NCI-H1105 treated with DMSO at 0.1 percent for 48 hours (cell line): Measurements from ENCODE around the gene MPL.

Source experiments
- DNase-seq: peaks from one replicate; lab custom pipeline; 2025; lab: John Stamatoyannopoulos, UW

Gene MPL

DNA sequence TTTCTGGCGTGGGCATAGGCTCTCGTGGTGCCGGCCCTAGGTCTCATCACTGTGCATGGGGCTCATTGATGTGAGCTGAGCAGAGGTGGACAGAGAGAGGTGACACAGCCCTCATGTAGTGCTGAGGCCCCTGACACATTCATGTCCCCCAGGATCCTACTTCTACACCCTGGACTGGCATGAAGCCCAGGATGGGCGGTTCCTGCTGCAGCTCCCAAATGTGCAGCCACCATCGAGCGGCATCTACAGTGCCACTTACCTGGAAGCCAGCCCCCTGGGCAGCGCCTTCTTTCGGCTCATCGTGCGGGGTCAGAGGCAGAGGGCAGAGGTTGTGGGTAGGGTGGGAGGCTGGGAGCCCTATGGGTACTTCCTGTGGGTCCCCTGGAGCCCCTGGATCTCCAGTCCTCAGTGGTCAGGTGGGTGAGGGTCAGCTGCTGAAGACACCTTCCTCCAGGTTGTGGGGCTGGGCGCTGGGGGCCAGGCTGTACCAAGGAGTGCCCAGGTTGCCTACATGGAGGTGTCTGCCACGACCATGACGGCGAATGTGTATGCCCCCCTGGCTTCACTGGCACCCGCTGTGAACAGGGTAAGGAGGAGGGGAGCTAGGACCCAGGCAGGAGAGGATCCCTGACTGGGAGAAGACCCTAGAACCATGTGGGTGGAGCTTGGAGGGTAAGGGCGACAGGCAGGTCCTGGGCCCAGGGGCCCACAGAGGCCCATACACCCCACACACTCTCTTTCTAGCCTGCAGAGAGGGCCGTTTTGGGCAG lies 30.7 kb upstream of the MPL start:
- no peak for DNase-seq

DNA sequence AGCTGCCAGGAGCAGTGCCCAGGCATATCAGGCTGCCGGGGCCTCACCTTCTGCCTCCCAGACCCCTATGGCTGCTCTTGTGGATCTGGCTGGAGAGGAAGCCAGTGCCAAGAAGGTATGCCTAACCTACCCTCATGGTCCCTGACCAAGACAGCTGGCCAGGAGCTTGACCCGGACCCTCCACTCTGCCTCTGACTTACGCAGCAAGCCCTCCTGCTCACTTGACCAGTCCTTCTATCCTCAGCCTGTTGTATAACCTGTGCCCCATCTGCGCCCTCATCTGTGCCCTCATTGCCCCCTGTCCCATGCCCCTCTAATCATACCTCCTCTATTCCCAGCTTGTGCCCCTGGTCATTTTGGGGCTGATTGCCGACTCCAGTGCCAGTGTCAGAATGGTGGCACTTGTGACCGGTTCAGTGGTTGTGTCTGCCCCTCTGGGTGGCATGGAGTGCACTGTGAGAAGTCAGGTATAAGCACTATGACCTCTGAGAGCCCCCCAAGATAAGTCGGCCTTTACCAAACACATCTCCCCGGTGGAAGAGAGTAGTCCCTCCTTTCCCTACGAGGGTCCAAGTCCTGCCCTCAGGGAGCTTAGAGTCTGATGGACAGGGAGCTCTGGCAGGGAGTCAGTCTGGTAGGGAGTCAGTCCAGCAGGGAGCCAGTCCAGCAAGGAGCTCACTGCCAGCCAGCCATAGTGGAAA lies 30.0 kb upstream of the MPL start:
- no peak for DNase-seq

DNA sequence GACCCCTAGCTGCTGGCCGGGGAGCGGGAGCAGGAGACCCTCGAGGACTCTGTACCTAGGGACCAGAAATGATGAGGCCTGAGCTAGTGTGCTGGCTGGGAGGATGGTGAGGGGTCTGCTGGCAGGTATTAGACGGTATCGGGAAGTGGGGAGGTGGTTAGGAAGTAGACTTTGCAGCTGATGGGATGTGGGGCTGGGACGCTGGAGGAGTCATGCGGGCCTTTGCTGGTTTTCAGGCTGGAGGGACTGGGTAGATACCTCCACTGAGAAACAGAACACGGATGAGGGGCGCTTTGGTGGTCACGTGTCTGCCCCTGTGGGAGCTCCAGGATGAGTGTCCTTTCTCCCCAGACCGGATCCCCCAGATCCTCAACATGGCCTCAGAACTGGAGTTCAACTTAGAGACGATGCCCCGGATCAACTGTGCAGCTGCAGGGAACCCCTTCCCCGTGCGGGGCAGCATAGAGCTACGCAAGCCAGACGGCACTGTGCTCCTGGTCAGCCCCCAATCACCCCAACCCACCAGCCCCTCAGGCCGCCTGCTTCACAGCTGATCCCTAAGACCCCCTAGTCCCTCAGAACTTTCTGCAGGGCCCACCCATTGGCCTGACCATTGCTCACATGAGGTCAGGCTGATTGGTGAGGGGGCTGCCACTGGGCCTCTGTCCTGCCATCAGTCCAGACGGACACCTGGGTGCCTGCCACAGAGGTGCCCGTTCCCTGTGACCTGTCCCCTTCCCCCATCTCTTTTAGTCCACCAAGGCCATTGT lies 28.8 kb upstream of the MPL start:
- DNase-seq: no peak

DNA sequence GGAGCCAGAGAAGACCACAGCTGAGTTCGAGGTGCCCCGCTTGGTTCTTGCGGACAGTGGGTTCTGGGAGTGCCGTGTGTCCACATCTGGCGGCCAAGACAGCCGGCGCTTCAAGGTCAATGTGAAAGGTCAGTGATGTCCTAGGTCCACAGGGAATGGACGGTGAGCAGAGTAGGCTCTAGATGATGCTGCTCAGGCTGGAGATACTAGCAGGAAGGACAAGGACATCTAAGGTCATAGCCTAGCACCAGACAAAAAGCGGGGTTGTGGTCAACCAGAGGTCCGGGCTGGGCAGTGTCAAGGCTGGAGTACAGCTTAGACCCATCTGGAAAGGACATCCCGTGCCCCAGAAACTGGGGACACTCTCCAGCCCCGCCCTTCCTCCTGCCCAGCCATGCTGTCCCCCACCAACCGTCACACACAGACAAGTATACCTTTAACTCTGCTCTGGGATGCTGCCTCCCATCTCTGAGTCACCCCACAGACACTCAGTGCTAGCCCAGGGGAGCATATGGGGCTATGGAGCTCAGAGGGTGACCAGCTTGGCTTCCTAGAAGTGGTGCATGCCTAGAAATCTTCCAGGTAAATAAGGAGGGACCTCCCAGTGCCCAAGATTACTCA lies 28.1 kb upstream of the MPL start:
- DNase-seq: no peak

DNA sequence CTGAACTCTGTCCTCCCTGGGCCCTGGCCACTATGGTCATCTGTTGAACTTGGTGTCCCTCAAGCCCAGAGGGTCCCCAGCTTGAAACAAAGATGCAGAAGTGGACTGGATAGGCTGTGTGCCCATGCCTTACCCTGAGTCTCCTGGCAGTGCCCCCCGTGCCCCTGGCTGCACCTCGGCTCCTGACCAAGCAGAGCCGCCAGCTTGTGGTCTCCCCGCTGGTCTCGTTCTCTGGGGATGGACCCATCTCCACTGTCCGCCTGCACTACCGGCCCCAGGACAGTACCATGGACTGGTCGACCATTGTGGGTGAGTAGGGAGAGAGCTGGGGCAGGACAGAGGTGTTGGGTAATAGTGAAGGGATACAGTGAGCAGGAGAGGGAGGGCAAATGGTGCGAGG lies 26.1 kb upstream of the MPL start:
- DNase-seq: no peak

DNA sequence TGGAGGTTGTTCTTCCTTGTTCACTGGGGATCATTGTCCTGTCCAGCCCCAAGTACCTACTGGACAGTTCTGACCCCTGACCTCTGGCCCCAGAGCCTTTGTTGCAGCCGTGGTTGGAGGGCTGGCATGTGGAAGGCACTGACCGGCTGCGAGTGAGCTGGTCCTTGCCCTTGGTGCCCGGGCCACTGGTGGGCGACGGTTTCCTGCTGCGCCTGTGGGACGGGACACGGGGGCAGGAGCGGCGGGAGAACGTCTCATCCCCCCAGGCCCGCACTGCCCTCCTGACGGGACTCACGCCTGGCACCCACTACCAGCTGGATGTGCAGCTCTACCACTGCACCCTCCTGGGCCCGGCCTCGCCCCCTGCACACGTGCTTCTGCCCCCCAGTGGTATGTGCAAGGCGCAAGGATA lies 25.4 kb upstream of the MPL start:
- no peak for DNase-seq

DNA sequence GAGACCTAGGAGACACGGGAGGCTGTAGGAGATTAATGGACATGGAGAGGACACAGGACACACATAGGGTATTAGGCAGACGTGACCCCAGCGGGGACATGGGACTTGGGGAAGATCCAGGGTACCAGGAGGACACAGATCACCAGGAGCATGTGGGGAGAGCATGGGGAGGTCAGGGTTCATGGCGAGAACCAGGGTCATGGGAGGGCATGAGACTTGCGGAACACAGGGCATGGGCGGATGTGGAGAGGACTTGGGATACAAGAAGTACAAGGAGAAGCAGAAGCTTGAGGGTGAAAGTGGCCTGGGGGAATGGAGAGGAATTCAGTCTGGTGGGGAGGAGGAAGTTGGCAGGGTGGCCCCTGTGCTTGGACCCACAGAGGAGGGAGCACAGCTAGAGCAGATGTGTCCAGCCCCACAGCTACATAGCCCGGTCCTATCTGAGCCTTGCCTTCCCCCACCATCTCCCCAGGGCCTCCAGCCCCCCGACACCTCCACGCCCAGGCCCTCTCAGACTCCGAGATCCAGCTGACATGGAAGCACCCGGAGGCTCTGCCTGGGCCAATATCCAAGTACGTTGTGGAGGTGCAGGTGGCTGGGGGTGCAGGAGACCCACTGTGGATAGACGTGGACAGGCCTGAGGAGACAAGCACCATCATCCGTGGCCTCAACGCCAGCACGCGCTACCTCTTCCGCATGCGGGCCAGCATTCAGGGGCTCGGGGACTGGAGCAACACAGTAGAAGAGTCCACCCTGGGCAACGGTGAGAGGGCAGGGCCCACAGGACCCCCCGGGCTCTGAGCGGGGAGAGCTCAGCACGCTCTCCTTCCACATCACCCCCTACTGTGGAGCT lies 24.7 kb upstream of the MPL start:
- no peak for DNase-seq

DNA sequence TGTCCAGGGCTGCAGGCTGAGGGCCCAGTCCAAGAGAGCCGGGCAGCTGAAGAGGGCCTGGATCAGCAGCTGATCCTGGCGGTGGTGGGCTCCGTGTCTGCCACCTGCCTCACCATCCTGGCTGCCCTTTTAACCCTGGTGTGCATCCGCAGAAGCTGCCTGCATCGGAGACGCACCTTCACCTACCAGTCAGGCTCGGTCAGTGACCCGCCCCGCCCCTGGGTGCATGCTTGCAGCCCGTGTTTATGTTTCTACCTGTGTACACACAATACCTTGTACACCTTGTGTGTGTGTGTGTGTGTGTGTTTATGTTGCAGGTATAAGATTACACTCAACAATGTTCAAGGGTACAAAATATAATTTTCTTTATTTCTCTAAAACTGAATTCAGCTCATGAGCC lies 23.8 kb upstream of the MPL start:
- DNase-seq: no peak

DNA sequence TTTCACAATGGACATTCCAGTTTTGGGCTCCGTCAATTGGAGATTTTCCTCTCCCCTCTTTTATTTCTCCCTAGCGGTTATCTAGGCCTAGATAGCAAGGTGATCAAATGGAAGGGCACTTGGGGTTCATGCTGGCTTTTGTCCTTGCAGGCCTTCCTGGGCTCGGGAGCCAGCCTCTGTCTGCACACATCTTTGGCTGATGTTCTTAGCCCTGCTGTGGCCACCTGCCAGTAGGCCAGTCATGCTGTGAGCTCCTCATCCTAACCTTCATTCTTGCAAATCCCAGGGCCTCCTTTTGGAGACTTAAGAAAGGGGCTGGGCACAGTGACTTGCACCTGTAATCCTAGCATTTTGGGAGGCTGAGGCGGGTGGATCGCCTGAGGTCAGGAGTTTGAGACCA lies 23.4 kb upstream of the MPL start:
- DNase-seq: no peak

DNA sequence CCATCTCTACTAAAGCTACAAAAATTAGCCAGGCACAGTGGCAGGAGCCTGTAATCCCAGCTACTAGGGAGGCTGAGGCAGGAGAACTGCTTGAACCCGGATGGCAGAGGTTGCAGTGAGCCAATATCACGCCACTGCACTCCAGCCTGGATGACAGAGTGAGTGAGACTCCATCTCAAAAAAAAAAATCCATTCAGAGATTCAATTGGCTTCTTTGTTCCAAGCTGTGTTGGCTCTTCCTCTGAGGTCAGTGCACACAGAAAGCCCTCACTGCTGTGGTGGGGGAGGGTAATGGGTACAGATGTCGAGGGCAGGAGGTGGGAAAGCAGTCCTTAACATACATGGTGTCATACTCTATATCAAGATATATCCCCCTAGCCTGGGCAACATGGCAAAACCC lies 22.1 kb upstream of the MPL start:
- DNase-seq: no peak

DNA sequence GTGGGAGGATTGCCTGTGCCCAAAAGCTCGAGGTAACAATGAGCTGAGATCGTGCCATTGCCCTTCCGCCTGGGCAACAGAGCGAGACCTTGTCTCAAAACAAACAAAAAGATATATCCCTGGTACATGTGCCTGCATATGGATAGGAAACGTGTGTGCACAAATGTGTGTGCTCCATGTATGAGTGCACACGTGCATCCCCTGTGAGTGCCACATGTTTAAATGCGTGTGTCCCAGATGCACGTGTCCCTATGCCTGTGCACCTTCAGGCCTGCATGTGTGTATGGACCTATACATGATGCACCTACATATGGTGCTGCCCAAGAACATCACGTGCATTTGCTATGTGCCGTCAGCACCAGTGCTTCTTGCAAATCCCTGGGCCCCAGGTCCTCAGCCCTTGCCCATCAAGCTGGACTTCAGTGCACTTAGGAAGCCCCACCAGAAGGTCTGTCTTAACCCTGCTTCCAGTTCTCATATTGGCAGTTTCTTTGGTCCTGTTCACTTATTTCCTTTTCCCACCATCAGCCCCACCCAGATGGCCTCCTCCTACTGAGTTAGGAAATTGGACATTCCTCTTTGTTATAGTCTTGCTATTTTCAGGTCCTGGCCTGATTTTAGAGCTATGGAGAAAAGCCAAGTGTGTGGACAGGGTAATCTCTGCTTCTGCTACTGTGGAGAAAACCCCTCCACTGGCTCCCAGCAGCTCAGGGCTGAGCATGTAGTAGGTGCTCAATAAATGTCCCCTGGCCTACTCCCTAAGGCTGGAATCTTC lies 21.5 kb upstream of the MPL start:
- no peak for DNase-seq

DNA sequence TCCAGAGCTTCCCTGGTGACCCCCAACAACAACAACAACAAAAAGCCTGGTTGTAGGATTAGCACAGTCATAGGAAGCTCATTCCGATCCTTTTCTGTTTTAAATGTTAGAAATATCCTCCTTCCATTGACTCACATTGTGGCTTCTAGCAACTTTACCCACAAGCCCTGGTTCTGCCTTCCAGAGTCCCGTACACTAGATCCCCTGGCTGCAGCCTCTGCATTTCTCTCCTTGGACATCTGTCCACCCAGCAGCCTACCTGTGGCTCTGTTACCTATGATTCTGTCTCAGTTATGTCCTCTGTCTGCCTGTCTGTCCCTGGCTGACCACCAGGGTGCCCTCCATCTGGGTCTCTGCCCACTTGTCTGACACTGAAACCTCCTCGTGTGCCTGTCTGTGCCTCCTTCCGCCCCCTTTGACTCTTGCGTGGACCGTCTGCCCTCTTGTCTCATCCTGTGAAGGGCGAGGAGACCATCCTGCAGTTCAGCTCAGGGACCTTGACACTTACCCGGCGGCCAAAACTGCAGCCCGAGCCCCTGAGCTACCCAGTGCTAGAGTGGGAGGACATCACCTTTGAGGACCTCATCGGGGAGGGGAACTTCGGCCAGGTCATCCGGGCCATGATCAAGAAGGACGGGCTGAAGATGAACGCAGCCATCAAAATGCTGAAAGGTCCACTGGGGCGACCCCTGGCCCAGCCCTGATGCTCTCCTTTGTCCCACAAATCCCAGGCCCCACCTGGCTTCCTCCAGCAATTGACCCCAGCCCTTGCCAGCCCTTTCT lies 20.7 kb upstream of the MPL start:
- no peak for DNase-seq

DNA sequence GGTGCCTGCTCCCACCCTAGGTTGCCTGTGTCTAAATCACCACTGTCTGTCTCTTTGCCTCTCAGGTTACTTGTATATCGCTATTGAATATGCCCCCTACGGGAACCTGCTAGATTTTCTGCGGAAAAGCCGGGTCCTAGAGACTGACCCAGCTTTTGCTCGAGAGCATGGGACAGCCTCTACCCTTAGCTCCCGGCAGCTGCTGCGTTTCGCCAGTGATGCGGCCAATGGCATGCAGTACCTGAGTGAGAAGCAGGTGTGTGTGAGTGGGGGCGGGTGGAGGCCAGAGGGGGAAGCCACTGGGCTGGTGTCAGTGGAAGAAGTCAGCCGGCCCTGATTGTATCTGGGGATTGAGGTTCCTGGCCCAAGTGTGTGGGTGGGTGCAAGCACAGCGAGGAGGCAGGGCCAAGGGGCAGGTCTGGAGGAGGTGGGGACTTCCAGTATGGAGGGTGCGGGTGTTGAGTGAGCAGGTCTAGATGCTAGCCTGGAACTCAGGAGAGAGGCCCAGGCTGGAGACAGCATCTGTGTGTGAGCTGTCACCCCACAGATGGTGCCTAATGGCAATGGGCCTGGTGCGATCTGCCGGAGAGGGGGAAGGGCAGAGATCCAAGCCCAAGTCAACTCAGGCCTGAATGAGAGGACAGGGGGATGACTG lies 19.7 kb upstream of the MPL start:
- DNase-seq: no peak

DNA sequence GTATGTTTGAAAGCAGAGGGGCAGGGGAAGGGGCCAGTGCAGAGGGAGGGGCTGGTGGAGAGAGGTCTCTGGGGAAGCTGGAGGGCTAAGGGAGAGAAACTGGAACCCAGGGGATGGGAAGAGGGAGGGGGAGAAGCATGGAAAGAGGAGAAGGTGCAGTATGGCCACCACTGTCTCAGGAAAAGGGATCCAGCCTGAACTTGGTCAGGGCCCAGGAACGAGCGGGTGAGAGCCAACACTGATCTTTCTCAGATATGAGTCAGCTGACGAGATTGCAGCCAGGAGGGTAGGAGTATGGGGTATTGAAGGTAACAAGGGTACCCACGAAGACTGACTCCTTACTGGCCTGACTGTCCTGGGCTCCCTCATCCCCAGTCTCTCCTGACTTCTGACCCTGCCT lies 18.8 kb upstream of the MPL start:
- no peak for DNase-seq

DNA sequence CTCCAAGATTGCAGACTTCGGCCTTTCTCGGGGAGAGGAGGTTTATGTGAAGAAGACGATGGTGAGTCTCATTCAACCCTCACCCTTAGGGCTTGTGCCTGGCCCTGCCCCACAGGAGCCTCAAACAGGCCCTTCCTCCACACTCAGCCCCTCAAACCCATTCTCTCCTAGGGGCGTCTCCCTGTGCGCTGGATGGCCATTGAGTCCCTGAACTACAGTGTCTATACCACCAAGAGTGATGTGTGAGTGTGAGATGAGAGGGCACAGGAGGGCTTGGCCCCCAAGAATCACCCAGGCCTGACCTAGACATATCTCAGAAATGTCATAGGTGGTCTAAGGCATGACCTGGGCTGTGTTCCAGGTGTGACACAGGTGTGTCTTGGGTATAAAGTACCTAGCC lies 18.3 kb upstream of the MPL start:
- no peak for DNase-seq

DNA sequence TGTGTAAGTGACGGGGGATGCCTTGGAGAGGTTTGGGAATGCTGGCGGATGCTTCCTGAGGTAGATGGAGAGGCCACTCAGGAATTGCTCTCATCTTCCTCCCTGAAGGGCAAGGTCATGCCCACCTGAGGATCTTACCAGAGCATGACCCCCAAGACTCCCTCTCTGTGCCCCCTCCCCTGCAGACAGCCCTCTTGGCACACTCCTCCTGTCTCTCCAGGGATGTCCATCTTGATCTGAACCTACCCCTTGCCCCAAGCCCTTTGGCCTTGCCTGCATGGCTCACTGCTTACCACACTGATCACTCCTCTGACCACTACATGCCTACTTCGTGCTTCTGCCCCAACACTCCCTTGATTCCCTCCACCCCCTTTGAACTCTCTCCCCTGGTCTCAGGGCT lies 17.9 kb upstream of the MPL start:
- no peak for DNase-seq

DNA sequence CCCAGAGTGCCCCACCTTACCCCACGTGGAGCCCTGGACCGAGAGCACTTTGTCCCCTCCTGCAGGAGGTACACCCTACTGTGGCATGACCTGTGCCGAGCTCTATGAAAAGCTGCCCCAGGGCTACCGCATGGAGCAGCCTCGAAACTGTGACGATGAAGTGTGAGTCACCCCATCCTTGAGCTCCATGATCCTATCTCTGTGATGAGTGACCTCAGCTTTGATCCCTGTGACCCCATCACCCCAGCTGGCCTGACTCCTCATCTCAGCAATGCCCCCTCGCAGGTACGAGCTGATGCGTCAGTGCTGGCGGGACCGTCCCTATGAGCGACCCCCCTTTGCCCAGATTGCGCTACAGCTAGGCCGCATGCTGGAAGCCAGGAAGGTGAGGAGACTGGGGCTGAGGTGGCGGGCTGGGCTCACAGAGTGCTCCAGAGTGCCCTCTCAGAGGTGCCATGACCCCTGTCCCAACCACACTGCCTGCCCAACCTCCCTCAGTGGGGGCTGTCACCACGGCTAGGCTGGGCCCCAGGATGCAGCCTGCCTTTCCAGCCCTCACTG lies 16.2 kb upstream of the MPL start:
- DNase-seq: no peak

DNA sequence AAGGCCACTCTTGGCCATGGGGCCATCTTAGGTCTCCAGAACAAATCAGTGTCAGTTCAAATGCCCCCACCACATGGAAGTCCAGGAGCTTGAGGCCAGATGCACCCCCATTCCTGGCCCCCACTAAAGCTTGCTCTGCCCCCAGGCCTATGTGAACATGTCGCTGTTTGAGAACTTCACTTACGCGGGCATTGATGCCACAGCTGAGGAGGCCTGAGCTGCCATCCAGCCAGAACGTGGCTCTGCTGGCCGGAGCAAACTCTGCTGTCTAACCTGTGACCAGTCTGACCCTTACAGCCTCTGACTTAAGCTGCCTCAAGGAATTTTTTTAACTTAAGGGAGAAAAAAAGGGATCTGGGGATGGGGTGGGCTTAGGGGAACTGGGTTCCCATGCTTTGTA lies 15.1 kb upstream of the MPL start:
- no peak for DNase-seq

DNA sequence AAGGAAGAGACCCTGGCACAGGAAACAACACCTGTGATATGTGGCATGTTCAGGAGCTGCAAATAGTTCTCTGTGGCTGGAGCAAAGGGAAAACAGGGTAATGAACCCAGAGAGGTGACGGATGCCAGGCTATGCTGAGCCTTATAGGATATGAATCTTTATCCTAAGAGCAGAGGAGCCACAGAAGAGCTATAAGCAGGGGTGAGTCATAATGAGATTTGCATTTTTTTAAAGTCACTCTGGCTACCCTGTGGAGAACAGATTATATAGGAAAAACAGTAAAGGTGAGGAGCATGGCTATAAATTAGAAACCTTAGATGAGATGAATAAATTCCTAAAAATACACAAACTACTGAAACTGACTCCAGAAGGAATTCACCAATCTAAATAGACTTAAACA lies 12.8 kb upstream of the MPL start:
- DNase-seq: no peak
